Central memory CD8-positive, alpha-beta T cell (primary cell): ENCODE results near the gene ITGB6.

Experiments
- ATAC-seq: fragments of 150-1000 bp; cut with Tn5 transposase; replicated peaks from 2 replicates; pipeline ENCODE4 v1.10.0; 2022; ENCODE audit warnings: mild to moderate bottlenecking, moderate FRiP score, moderate number of reproducible peaks; ENCODE audit not compliant: poor library complexity, severe bottlenecking; ENCODE audit errors: extremely low read depth
- DNase-seq, 2 donors: peaks; one replicate each; pipeline ENCODE4 v3.0.0; 2021; ENCODE audit warnings: low spot score in 2 of 2
- H3K27ac Mint-ChIP-seq: one replicate; pipeline ENCODE4 v1.8.0; 2022; ENCODE audit warnings: low read depth, mild to moderate bottlenecking, moderate library complexity, mixed read lengths
- H3K27me3 Mint-ChIP-seq: one replicate; pipeline ENCODE4 v1.8.0; 2022; ENCODE audit warnings: mixed read lengths
- H3K36me3 Mint-ChIP-seq: one replicate; pipeline ENCODE4 v1.8.0; 2022; ENCODE audit warnings: mild to moderate bottlenecking, moderate library complexity, mixed read lengths; ENCODE audit not compliant: insufficient read depth
- H3K4me1 Mint-ChIP-seq: one replicate; pipeline ENCODE4 v1.8.0; 2022; ENCODE audit warnings: mixed read lengths
- H3K4me3 Mint-ChIP-seq: one replicate; pipeline ENCODE4 v1.8.0; 2022; ENCODE audit warnings: mild to moderate bottlenecking, moderate library complexity, mixed read lengths
- H3K9me3 Mint-ChIP-seq: one replicate; pipeline ENCODE4 v1.8.0; 2022; ENCODE audit warnings: mixed read lengths

Gene ITGB6, protein sequence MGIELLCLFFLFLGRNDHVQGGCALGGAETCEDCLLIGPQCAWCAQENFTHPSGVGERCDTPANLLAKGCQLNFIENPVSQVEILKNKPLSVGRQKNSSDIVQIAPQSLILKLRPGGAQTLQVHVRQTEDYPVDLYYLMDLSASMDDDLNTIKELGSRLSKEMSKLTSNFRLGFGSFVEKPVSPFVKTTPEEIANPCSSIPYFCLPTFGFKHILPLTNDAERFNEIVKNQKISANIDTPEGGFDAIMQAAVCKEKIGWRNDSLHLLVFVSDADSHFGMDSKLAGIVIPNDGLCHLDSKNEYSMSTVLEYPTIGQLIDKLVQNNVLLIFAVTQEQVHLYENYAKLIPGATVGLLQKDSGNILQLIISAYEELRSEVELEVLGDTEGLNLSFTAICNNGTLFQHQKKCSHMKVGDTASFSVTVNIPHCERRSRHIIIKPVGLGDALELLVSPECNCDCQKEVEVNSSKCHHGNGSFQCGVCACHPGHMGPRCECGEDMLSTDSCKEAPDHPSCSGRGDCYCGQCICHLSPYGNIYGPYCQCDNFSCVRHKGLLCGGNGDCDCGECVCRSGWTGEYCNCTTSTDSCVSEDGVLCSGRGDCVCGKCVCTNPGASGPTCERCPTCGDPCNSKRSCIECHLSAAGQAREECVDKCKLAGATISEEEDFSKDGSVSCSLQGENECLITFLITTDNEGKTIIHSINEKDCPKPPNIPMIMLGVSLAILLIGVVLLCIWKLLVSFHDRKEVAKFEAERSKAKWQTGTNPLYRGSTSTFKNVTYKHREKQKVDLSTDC

DNA sequence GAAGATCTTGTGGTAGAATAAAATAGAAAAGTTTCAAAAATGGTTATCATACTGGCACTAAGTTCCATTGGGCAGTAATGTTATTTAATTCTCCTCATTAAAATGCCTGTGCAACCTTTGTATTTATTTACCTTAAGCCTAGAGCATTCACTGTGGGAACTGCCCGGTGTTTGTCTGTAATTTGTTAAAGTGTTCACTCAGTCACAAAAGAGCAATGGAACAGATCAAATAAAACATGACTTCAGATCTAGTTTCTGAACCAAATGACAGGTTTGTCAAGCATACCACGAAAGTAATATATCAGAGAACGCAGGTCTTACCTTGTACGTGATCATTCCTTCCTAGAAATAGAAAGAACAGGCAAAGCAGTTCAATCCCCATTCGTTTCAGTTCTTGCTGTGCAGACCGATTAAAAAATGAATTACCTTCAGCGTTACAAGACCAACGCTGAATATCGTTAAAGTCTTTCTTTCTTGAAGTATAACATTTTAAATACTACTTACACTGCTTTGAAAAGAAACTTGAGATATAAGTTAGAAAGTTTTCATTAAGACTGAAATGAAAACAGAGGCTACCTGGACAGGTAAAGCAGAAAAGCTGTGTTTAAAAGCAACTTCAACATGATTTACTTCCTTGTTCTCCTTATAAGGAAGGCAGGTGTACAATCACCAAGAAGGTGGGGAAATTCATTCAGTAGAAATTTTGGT, at the start of gene ITGB6:
TSS of gene ITGB6 (minus strand) at position 590 of the 707 bp plus-strand sequence. CDS start at position 381, 209 bp downstream.
- no peaks in the 10 kb centered on the region for H3K27me3 Mint-ChIP-seq
- no peaks in the 10 kb centered on the region for H3K9me3 Mint-ChIP-seq
- ATAC-seq (no peak), DNase-seq (no peak)
- no peak within 1 kb of the TSS for H3K4me3 Mint-ChIP-seq
- H3K27ac Mint-ChIP-seq = no peak within 1 kb of the TSS
- no peaks in the 10 kb centered on the region for H3K4me1 Mint-ChIP-seq
- peaks cover 1% of the 10 kb centered on the region for H3K36me3 Mint-ChIP-seq

- ATAC-seq (no peak), DNase-seq (no peak)
- no peaks in the 10 kb centered on the region for H3K4me1 Mint-ChIP-seq
- H3K4me3 Mint-ChIP-seq = no peak overlapping the region
- H3K36me3 Mint-ChIP-seq = peaks cover 3% of the 10 kb centered on the region
- H3K9me3 Mint-ChIP-seq = no peaks in the 10 kb centered on the region
- no peak overlapping the region for H3K27ac Mint-ChIP-seq
- H3K27me3 Mint-ChIP-seq = no peaks in the 10 kb centered on the region
These were observed 47.4 kb upstream of the ITGB6 start for GRCh38 chr2:160247296-160248035.

DNA sequence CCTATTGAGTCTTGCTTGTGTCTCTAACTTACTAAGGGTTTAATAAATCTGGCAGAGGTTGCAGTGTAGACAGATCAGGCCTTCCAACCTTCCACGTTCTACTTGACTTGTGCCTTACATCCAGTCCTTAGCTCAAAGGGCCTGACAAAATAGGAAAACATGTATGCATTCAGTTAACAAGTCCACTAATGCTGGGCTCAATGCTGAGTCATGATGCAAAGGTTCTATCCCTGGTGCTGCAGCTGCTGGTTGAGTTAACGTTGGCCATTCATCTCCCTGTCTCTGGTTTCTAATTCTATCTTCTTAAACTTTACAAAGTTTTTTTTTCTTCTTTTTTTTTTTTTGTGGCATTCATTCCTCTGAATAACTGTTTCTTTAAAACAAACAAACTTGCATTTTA, 46.3 kb upstream of the ITGB6 start:
- no peaks in the 10 kb centered on the region for H3K4me1 Mint-ChIP-seq
- no peaks in the 10 kb centered on the region for H3K27me3 Mint-ChIP-seq
- ATAC-seq (no peak), DNase-seq (no peak)
- peaks cover 3% of the 10 kb centered on the region for H3K36me3 Mint-ChIP-seq
- H3K4me3 Mint-ChIP-seq = no peak overlapping the region
- no peak overlapping the region for H3K27ac Mint-ChIP-seq
- H3K9me3 Mint-ChIP-seq = no peaks in the 10 kb centered on the region

- no peaks in the 10 kb centered on the region for H3K9me3 Mint-ChIP-seq
- H3K4me1 Mint-ChIP-seq = no peaks in the 10 kb centered on the region
- no peak overlapping the region for H3K4me3 Mint-ChIP-seq
- ATAC-seq (no peak), DNase-seq (no peak)
- no peaks in the 10 kb centered on the region for H3K27me3 Mint-ChIP-seq
- peaks cover 3% of the 10 kb centered on the region for H3K36me3 Mint-ChIP-seq
- H3K27ac Mint-ChIP-seq = no peak overlapping the region
These were observed 45.6 kb upstream of the ITGB6 start for GRCh38 chr2:160245614-160246155.

DNA sequence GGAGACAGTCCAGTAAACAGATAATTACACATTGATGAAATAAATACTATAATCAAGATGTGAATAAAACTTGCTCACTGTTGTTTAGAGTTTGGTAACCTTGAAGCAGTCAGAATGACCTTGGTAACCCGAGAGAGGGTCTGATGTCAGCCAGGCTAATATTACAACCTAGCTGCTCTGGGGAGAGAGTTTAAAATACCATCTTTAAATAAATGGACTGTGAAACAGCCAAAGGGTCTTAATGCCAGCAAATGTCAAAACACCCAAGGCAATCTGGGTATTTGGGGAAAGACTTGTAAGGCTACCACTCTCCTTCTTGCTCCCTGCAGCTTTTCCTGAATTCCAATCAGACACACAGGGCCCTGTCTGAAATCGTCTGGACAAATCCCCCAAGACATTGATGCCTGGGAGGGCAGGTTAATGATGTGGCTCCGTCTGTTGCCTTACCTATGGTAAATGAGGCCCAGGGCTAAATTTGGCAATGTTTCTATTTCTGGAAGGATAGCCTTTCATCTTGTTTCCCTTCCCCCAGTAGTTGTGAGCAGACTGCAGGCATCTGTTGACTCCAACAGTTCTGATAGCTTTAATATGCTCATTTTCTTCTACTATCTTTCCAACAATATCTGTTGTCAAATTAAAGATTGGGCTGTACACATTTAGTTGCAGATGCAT, 43.0 kb upstream of the ITGB6 start:
- no peaks in the 10 kb centered on the region for H3K27me3 Mint-ChIP-seq
- H3K27ac Mint-ChIP-seq = no peak overlapping the region
- no peaks in the 10 kb centered on the region for H3K9me3 Mint-ChIP-seq
- no peak overlapping the region for H3K4me3 Mint-ChIP-seq
- H3K4me1 Mint-ChIP-seq = no peaks in the 10 kb centered on the region
- ATAC-seq = no peak
- no peak for DNase-seq
- peaks cover 3% of the 10 kb centered on the region for H3K36me3 Mint-ChIP-seq

DNA sequence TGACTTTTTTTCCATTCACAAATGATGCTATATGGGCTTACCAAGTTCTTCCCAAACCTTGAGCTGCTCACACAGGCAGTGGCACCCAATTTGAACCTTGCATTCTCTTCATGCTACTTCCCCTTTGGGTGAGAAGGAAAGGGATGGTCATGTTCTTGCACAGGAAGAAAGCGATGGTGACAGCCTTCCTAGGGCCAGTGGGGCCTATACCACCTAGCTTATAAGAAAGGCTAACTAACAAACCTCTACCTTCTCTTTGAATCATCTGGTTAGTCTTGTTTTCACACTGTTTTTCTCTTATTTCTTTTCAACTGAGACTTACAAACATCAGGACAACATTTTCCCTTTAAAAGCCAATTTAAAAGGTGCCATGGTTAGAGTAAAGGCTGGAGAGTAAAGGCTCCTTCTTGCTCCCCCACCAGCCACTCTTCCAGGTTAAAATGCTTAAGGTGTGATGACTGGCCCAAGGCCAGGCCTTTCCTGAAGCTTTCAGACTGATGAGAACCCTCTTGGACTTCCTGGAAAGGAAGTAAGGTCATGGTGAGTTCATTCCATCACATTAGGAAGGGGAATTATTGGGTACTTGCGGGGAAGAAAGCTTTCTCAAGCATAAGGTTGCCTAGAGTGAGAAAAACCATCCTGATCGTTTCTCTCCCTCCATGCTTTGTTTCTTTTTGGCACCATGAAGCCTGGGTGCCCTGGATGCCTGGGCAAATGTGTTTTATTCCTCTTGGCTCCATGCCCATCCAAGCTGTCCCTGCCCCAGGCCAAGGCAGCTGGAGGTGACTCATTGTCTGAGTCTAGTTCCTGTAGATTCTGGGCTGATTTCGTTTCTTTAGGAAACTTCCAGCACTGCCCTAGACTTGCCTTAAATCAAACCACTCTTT, 41.4 kb upstream of the ITGB6 start:
- Mint-ChIP-seq H3K36me3 (peaks cover 4% of the 10 kb centered on the region), H3K4me1 (no peaks in the 10 kb centered on the region), H3K9me3 (no peaks in the 10 kb centered on the region), H3K27me3 (no peaks in the 10 kb centered on the region), H3K27ac (no peak overlapping the region), H3K4me3 (no peak overlapping the region)
- ATAC-seq (no peak), DNase-seq (no peak)

DNA sequence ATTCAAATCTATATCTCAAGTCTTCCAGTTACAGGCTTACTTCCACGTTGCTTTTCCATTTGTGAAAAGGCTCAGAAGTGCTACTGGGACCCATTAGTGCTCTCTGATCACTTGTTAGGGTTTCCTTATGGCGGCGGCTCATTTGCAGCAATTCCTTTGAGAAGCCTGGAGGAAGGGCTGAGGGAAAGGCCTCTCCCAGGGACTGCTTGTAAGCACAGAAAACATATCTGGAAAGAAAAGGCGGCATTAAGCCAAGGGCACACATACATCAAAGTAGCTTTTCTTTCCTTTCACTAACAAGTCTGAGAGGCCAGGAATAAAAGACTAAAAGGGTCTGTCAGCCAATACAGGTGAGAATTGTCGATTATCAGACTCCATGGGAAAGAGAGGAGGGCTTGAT, 39.4 kb upstream of the ITGB6 start:
- Mint-ChIP-seq H3K27me3 (no peaks in the 10 kb centered on the region), H3K36me3 (peaks cover 4% of the 10 kb centered on the region), H3K9me3 (no peaks in the 10 kb centered on the region), H3K4me3 (no peak overlapping the region), H3K27ac (no peak overlapping the region), H3K4me1 (no peaks in the 10 kb centered on the region)
- no peak for ATAC-seq
- no peak for DNase-seq

DNA sequence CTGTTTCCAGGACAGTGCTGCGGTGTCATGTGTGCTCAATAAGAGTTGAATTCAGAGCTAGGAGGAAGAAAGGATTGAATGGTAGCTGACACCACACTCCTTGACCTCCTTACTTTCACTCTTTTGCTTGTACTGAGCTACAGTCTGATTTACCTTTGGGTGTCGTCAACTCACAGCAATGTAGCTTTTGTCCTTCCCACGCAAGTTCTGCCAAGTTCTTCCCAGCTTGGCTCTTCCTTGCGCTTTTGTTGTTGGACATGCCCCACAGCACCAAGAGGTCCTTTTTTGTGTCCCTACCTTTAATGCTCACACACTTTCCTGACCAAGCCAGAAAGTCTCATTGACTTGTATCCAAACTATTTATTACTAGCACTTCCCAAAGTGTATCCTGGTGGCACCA, 38.3 kb upstream of the ITGB6 start:
- H3K36me3 Mint-ChIP-seq = peaks cover 3% of the 10 kb centered on the region
- no peak for DNase-seq
- H3K27me3 Mint-ChIP-seq = no peaks in the 10 kb centered on the region
- H3K9me3 Mint-ChIP-seq = no peaks in the 10 kb centered on the region
- no peaks in the 10 kb centered on the region for H3K4me1 Mint-ChIP-seq
- no peak overlapping the region for H3K4me3 Mint-ChIP-seq
- H3K27ac Mint-ChIP-seq = no peak overlapping the region
- no peak for ATAC-seq

DNA sequence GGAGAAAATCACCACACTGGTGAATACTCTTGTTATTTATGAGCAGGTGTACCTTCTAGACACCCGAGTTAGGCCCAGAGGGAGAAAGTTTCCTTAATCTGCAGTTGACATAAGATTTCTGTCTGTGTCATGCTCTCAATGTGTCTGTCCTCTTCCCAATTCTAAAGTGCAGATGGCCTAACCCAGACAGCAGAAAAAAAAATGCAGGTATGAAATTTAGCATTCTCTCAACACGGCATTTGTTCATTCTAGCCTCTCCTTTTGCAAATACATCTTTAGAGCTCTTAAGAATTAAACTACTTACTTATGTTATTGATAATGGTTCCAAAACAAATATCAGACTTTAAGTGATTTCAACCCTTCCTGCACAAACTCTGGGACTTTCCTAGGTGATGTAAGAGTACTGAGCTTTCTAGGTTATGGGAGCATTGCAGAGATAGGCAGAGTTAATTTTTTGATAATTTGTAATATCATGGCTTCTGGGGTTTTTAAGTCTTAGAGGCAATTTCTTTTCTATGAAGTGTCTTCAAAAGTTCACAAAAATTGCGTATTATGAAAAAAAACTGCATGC, 32.9 kb upstream of the ITGB6 start:
- no peaks in the 10 kb centered on the region for H3K9me3 Mint-ChIP-seq
- H3K4me3 Mint-ChIP-seq = no peak overlapping the region
- ATAC-seq (no peak), DNase-seq (no peak)
- H3K27ac Mint-ChIP-seq = no peak overlapping the region
- H3K36me3 Mint-ChIP-seq = peaks cover under 1% of the 10 kb centered on the region
- H3K27me3 Mint-ChIP-seq = no peaks in the 10 kb centered on the region
- no peaks in the 10 kb centered on the region for H3K4me1 Mint-ChIP-seq

- Mint-ChIP-seq H3K4me3 (no peak overlapping the region), H3K4me1 (no peaks in the 10 kb centered on the region), H3K9me3 (no peaks in the 10 kb centered on the region), H3K36me3 (no peaks in the 10 kb centered on the region), H3K27me3 (no peaks in the 10 kb centered on the region), H3K27ac (no peak overlapping the region)
- DNase-seq (no peak), ATAC-seq (no peak)
These were observed 29.5 kb upstream of the ITGB6 start for GRCh38 chr2:160229591-160229990.
